Glutamatergic neuron (in vitro differentiated cells): ENCODE data around the gene SLCO6A1. TPM values are rescaled to one million over a fixed set of nuclear protein-coding genes. Genes with fewer than 3 reads are reported as not detected.

Experiments
- DNase-seq: peaks from one replicate; pipeline ENCODE4 v3.0.0; 2022
- H3K27ac Mint-ChIP-seq: one replicate; pipeline ENCODE4 v1.8.0; 2020; ENCODE audit warnings: mild to moderate bottlenecking, mixed read lengths, inconsistent platforms; ENCODE audit not compliant: unreplicated experiment
- H3K27me3 Mint-ChIP-seq: one replicate; pipeline ENCODE4 v1.8.0; 2020; ENCODE audit warnings: mild to moderate bottlenecking, moderate library complexity, mixed read lengths, inconsistent platforms; ENCODE audit not compliant: unreplicated experiment
- H3K36me3 Mint-ChIP-seq: one replicate; pipeline ENCODE4 v1.8.0; 2020; ENCODE audit warnings: mild to moderate bottlenecking, mixed read lengths, inconsistent platforms; ENCODE audit not compliant: unreplicated experiment
- H3K4me1 Mint-ChIP-seq: one replicate; pipeline ENCODE4 v1.8.0; 2020; ENCODE audit warnings: mild to moderate bottlenecking, low read depth, mixed read lengths, inconsistent platforms; ENCODE audit not compliant: unreplicated experiment
- H3K4me3 Mint-ChIP-seq: one replicate; pipeline ENCODE4 v1.8.0; 2020; ENCODE audit warnings: mild to moderate bottlenecking, mixed read lengths, inconsistent platforms; ENCODE audit not compliant: unreplicated experiment
- H3K9me3 Mint-ChIP-seq: one replicate; pipeline ENCODE4 v1.8.0; 2020; ENCODE audit warnings: mild to moderate bottlenecking, moderate library complexity, mixed read lengths, inconsistent platforms; ENCODE audit not compliant: unreplicated experiment
- CTCF ChIP-seq: fragments of 200-600 bp; sonication (generic); IDR thresholded peaks from one replicate; pipeline ENCODE4 v1.5.0; 2021; ENCODE audit not compliant: partially characterized antibody, unreplicated experiment
- long read RNA-seq: library from polyadenylated mRNA; unstranded; transcript quantifications from one replicate; pipeline ENCODE4 v2.0.0, GENCODE V29; 2020; ENCODE audit not compliant: unreplicated experiment
- total RNA-seq: library from RNA; stranded (reverse); fragmentation: NEBNext Ultra II Directional; extraction: Animal tissue kit (Norgen Biotek cat#: 25700); gene quantifications from one replicate; pipeline ENCODE4 v1.2.1, GENCODE V29; 2021; ENCODE audit not compliant: unreplicated experiment

Gene SLCO6A1
- total RNA-seq: 1.6 TPM
- long read RNA-seq, partial matches to known transcripts: 0 of 1 reads
- long read RNA-seq, other reads (novel, unspliced or antisense): 1 of 1 reads

DNA sequence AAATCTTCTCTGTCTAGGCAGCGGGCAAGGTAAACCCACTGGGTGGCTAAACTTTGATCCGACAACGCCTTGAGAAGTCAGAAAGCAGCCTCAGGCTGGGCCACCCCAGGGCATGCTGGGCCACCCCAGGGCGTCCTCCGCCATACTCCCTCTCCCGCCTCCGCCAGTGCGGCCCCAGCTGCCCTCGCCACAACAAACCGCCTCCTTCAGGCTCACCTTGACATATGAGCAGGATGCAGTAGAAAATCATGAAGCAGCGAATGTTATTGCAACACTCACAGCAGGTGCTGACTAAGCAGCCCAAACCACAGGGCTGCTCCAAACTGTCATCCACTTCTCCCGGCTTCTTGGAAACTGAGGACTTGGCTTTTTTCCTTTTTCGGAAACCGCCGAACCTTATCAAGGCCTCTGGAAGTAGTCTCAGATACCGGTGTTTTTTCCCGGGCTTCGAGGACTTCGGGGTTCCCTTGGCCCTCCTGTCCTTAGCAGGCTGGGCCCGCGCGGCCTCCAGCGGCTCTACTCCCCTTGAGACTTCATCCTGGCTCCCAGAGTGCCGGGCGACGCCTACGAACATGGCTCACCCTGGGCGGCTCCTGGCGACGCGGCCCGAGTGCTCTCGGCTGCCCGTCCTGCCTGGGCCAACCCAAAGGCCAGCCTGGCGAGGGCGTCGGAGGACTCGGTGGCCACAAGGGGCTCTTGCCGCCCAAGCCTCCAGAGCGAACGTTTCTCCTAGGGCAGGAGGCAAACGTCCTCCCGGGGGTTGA is at the start of gene SLCO6A1:
Gene SLCO6A1, minus strand, starts transcription at position 731 of the 764 bp plus-strand sequence. Its CDS starts 157 bp downstream, at position 574.
- H3K27ac Mint-ChIP-seq: no peak within 1 kb of the TSS
- H3K4me3 Mint-ChIP-seq: no peak within 1 kb of the TSS
- no peaks in the 10 kb centered on the region for H3K9me3 Mint-ChIP-seq
- H3K27me3 Mint-ChIP-seq: no peaks in the 10 kb centered on the region
- TF ChIP-seq CTCF: no peak
- no peak for DNase-seq
- no peaks in the 10 kb centered on the region for H3K4me1 Mint-ChIP-seq
- H3K36me3 Mint-ChIP-seq: no peaks in the 10 kb centered on the region

DNA sequence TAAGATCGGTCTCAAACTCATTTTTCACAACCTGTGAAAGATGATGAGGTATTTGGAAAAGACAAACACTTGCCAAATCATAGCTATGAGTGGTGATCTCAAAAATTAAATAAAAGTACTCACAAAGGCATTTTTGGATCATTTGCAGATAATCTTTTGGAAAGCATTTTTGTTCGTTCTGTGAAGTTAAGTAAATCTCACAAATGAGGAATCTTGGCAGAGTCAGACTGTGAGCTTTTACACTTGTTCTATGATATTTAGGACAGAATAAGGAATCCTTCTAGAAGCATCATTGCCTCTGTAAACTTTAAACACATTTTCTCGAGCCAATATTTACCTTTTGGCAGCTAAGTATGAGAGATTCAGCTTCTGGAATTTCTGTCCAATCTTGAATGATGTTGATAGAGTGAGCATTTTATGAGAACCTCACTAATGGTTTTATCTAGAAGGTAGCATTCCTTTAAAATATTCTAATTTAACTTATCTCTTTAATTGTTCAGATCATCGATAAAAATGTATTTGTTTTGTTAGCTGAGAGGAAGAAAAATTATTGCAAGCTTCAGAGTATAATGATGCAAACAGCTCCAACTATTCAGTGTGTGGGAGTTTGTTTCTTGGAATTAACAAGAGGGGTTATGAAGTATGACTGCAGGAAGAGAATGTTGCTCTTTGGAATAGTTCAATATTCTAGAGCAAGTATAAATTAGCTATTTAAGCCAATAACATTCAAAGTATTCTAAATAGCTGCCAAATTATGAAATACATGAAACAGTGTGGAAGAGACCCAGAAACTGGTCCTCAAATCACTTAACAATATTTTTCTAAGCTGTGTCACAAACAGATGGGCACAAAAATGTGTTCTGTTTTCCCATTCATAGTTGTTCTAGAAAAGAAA is 48.6 kb upstream of the SLCO6A1 start:
- DNase-seq: no peak
- Mint-ChIP-seq H3K9me3 (no peaks in the 10 kb centered on the region), H3K36me3 (no peaks in the 10 kb centered on the region)

GRCh38 chr5:102545175-102545574 is 46.4 kb upstream of the SLCO6A1 start:
- H3K27ac Mint-ChIP-seq: no peak overlapping the region
- H3K36me3 Mint-ChIP-seq: no peaks in the 10 kb centered on the region
- peaks cover 5% of the 10 kb centered on the region for H3K4me1 Mint-ChIP-seq
- peaks cover 3% of the 10 kb centered on the region for H3K9me3 Mint-ChIP-seq
- TF ChIP-seq CTCF: peak; percentile 56
- peaks cover 3% of the 10 kb centered on the region for H3K27me3 Mint-ChIP-seq
- no peak overlapping the region for H3K4me3 Mint-ChIP-seq
- DNase-seq: peak; percentile 71

More for the DNA sequence above, 48.6 kb upstream of the SLCO6A1 start:
- Mint-ChIP-seq H3K4me3 (no peak overlapping the region), H3K4me1 (no peaks in the 10 kb centered on the region), H3K27ac (no peak overlapping the region), H3K27me3 (peaks cover 1% of the 10 kb centered on the region)
- no peak for TF ChIP-seq CTCF

GRCh38 chr5:102542057-102542456 is 43.3 kb upstream of the SLCO6A1 start:
- TF ChIP-seq CTCF: no peak
- H3K9me3 Mint-ChIP-seq: peaks cover 3% of the 10 kb centered on the region
- H3K27me3 Mint-ChIP-seq: peaks cover 3% of the 10 kb centered on the region
- no peak for DNase-seq
- no peak overlapping the region for H3K27ac Mint-ChIP-seq
- no peaks in the 10 kb centered on the region for H3K36me3 Mint-ChIP-seq
- no peak overlapping the region for H3K4me3 Mint-ChIP-seq
- H3K4me1 Mint-ChIP-seq: peaks cover 8% of the 10 kb centered on the region
